ENCODE results near the gene IGFBP2.

The IGFBP2 gene

GRCh38 chr2:216665717-216666116, 32.5 kb downstream of the IGFBP2 start:
- DNase-seq = no peak

- DNase-seq = peak; percentile 69
Measured at GRCh38 chr2:216666461-216667233, 33.4 kb downstream of the IGFBP2 start.

GRCh38 chr2:216670266-216671080, 37.3 kb downstream of the IGFBP2 start:
- no peak for DNase-seq

- no peak for DNase-seq
Measured at GRCh38 chr2:216671081-216671411, 37.8 kb downstream of the IGFBP2 start.

GRCh38 chr2:216671791-216672343, 38.6 kb downstream of the IGFBP2 start:
- DNase-seq = no peak

- no peak for DNase-seq
Measured at GRCh38 chr2:216672466-216672865, 39.2 kb downstream of the IGFBP2 start.

GRCh38 chr2:216673021-216673420, 39.8 kb downstream of the IGFBP2 start:
- DNase-seq = no peak

GRCh38 chr2:216673609-216674008, 40.4 kb downstream of the IGFBP2 start:
- DNase-seq = no peak

GRCh38 chr2:216674376-216674775, 41.2 kb downstream of the IGFBP2 start:
- no peak for DNase-seq

- DNase-seq = no peak
Measured at GRCh38 chr2:216676630-216677029, 43.4 kb downstream of the IGFBP2 start.

GRCh38 chr2:216677439-216678097, 44.3 kb downstream of the IGFBP2 start:
- no peak for DNase-seq

GRCh38 chr2:216678098-216678465, 44.9 kb downstream of the IGFBP2 start:
- DNase-seq = no peak

GRCh38 chr2:216678813-216679657, 45.8 kb downstream of the IGFBP2 start:
- no peak for DNase-seq

- no peak for DNase-seq
Measured at GRCh38 chr2:216679658-216680024, 46.4 kb downstream of the IGFBP2 start.

GRCh38 chr2:216680951-216681629, 47.9 kb downstream of the IGFBP2 start:
- DNase-seq = no peak

- no peak for DNase-seq
Measured at GRCh38 chr2:216681683-216682082, 48.5 kb downstream of the IGFBP2 start.

GRCh38 chr2:216683846-216684245, 50.6 kb downstream of the IGFBP2 start:
- DNase-seq = no peak

- no peak for DNase-seq
Measured at GRCh38 chr2:216685327-216685875, 52.2 kb downstream of the IGFBP2 start.

GRCh38 chr2:216687111-216687510, 53.9 kb downstream of the IGFBP2 start:
- DNase-seq = no peak

GRCh38 chr2:216687646-216688045, 54.4 kb downstream of the IGFBP2 start:
- peak; percentile 45 for DNase-seq

GRCh38 chr2:216688731-216689340, 55.6 kb downstream of the IGFBP2 start:
- no peak for DNase-seq
